Measurements from ENCODE around the gene WDR70.
"Not testable (repeated sequence)": the region's sequence is repeated elsewhere in the genome, so short reads cannot be mapped to it uniquely, and the experiment has no call there.

WDR70 gene

DNA sequence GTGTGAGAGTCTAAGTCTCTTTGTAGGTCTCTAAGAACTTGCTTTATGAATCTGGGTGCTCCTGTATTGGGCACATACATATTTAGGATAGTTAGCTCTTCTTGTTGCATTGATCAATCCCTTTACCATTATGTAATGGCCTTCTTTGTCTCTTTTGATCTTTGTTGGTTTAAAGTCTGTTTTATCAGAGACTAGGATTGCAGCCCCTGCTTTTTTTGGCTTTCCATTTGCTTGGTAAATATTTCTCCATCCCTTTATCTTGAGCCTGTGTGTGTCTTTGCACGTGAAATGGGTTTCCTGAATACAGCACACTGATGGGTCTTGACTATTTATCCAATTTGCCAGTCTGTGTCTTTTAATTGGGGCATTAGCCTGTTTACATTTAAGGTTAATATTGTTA lies 275.4 kb downstream of the WDR70 start:
- DNase-seq = not testable (repeated sequence)

DNA sequence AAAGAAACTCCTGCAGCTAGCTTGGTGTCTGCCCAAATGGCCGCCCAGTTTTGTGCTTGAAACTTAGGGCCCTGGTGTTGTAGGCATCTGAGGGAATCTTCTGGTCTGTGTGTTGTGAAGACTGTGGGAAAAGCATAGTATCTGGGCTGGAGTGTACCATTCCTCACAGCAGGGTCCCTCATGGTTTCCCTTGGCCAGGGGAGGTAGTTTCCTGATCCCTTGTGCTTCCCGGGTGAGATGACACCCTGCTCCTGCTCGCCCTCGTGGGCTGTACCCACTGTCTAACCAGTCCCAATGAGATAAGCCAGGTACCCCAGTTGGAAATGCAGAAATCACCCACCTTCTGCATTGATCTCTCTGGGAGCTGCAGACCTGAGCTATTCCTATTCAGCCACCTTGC lies 277.9 kb downstream of the WDR70 start:
- DNase-seq = no peak

DNA sequence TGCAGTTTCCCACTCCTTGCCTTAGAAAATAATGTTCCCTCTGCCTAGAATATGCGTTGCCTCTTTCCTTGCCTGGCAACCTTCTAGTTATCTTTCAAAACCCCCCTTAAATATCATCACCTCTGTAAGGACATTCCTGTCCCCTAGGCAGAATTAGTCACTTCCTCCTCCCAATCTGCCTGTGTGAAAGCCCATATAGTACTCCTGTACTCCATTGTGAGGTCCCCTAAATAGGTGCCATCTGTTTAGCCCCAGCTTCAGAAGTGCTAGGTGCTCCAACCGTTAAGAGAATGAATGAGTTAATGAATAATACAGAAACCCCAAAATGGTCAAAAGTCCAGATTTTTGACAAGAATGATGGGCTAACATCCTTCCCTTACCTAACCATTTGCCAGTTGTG lies 279.3 kb downstream of the WDR70 start:
- DNase-seq = no peak

DNA sequence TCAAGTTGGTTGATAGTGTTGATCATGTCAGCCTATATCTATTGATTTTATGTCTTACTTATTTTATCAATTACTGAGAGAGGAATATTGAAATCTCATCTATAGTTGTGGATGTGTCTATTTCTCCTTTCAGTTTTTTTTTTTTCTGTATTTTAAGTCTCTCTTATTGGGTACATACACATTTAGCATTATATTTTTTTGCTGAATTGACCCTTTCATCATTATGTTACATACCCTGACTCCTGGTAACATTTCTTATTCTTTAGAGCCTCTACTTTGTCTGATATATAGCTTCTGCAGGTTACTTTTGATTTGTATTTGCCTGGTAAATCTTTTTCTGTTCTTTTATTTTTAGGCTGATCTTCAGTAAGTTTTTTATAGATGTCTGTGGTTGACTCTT lies 281.2 kb downstream of the WDR70 start:
- no peak for DNase-seq

DNA sequence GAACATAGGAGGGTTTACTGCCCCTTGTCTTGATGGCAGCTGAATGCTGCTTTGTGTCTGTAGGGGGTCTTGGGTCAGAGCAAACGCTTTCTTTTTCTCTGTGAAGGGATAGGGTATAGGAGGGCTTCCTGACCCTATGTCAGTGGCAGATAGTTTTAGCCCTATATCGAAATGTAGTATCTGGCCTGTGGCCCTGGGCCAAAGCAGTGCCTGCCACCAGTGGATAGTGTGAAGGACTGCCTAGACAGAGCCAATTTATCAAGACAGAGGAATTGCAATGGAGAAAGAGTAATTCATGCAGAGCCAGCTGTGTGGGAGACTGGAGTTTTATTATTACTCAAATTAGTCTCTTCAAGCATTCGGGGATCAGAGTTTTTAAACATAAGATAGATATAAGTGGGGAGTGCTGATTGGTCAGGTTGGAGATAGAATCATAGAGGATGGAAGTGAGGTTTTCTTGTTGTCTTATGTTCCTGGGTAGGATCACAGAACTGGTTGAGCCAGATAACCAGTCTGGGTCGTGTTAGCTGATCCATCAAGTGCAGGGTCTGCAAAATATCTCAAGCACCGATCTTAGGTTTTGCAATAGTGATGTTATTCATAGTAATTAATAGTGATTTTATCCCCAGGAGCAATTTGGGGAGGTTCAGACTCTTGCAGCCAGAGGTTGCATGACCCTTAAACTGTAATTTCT lies 282.3 kb downstream of the WDR70 start:
- DNase-seq = no peak

DNA sequence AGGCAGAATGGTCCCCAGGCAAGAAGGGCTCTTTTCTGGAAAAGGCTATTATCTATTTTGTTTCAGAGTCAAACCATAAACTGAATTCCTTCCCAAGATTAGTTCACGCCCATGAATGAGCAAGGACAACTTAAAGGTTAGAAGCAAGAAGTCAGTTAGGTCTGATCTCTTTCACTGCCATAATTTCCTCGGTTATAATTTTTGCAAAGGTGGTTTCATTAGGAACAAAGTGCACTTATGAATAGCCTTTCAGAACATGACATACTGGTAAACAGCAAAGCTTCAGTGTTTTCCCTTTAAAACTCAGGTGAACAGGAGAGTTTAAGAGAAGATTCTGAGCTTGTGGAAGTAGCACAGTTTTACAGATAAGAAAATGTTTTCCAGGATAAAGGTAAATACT lies 282.8 kb downstream of the WDR70 start:
- no peak for DNase-seq

DNA sequence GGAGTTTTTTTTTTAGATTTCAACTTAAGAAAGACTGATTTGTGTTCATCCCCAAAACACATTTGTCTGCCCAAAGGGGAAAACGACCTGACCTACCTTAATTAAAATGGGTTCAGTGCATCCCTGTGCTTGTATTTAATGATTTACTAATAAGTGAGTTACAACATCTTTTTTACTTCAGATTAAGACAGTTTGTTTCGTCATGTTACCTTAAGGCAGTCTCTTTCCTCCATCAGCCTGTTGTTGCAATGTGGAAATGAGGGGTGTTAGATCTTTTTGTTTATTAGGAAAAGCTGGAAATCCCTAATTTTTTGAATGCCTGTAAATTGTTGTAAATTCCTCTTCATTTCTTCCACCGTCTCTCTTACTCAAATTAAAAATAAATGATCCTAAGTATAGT lies 283.2 kb downstream of the WDR70 start:
- DNase-seq = no peak

DNA sequence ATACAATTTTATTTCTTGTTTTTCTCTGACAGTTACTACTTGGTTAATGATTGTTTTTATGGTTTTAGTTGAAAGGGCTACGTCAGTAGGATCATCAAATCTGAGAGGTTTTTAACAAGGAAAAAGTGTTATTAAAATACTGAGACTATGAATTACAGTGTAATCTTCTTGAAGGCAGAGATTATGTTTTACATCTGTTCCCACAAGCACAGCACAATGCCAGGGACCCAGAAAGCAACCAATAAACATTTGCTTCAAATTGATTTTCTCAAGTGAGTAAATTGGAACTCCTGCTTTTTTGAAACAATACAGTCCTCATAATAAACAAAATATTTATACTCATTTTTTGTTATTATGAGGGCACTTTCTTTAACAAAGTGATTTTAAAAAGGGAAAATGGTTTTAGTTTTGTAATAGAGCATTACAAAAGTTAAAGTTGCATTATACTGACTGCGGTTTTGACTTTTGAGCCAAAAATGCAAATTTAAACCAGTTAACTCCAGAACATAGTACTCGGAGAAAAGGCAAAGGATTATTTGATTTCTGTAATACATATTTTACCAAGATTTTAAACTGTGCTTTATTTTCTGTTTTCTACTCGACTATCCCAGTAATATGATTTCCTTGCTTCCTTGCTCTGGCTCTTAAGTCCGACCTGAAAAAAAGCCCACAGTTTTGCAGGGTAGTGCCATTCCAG lies 283.8 kb downstream of the WDR70 start:
- DNase-seq = no peak

DNA sequence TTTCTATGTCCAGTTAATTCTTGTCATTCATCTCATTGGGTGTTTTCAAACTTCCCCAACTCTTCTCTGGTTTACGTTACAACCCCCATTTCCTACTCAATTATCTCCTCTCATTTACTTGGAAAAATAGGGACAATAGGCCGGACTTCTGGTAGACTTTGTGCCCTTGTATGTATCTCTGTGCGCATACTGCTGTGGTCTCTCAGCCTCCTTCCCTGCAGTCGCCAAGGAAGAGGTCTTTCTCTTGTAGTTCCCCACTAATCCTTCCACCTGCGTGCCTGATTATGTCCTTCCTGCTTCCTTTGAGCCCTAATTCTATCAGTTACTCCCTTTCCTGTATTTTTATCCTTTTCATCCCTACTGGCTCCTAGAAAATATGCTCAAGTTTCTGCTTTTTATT lies 284.4 kb downstream of the WDR70 start:
- no peak for DNase-seq

DNA sequence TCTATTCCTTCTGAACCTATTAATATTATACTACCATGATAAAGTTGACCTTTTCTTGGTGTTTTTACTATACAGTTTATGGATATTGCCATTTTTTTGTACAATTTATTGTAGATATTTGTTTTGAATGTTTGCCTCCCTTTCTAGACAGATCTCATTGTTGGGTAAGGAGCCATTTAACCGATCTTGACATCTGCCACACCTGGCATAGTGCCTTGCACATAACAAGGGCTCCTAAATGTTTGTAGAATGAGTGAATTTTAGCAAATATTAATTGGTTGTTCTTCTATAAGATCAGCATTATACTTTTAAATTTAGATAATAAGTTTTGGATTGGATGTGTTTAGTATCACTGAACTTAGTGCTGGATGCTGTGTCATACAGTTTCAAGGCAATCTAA lies 285.4 kb downstream of the WDR70 start:
- no peak for DNase-seq

DNA sequence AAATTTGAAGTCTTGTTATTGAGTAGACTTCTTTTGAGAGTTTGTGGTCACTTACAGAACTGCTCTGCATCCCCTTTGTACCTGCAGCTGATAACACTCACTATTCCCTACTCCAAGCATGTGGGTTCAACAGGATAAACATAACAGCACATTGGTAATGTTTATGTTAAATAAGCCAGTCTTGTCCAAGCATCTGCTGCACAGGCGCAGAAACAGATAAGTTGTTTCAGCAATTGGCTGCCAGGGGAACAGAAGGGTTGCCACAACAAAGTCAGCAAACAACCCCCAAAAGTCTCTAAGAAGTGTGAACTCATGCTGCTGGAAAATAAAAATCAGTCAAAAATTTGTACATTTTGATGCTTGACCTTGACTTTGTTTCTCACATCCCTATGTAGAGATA lies 286.2 kb downstream of the WDR70 start:
- no peak for DNase-seq

DNA sequence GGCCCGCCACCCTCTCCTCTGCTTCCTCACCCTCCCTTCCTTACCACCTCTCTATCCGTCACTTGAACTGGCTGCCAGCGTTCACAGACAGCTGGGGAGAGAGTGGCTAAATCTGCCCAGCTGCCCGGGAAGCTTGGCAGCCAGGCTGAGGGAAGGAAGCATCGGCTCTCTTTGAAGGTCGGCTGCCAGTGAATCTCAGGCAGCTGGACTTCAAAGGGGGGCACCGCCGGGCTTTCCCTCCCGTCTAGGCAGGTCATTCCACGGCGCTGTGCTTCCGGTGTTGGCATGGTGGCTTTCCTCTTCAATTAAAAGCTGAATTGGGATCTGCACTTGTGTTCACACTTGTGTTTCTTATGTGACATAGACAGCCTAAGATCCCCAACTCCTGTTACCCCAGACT lies 286.8 kb downstream of the WDR70 start:
- DNase-seq = no peak

DNA sequence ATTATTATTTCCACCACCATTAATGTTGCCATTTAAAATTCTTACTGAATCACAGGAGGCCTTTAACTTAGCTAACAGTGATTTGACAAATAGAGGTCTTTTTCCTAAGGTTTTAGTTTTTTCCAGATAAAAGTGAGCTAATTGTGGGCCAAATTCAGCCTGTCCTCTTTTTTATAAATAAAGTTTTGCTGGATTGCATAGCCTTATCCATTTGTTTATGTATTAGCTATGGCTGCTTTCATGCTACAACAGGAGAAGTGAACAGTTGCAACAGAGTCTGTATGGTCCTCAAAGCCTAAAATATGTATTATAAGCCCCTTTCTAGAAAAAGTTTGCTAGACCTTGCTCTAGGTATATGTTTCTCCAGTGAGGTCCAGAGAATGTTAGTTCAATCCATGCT lies 288.3 kb downstream of the WDR70 start:
- DNase-seq = no peak

DNA sequence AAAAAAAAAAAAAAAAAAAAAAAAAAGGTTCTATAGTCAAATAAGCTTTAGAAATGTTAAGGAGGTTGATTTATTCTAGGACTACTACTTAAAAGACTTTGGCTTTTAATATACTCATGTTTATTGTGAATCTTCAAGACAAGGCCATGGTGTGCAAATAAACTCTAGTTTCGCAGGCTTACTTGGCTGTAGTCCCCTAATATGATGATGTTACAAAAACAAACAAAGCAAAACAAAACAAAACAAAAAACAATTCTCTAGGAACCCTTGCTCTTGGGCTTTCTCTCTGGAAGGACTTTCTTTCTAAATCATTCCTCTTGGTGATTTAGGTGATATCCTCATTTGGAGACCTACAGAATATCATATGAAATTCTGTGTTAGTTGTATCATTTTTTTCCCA lies 288.7 kb downstream of the WDR70 start:
- DNase-seq = no peak

DNA sequence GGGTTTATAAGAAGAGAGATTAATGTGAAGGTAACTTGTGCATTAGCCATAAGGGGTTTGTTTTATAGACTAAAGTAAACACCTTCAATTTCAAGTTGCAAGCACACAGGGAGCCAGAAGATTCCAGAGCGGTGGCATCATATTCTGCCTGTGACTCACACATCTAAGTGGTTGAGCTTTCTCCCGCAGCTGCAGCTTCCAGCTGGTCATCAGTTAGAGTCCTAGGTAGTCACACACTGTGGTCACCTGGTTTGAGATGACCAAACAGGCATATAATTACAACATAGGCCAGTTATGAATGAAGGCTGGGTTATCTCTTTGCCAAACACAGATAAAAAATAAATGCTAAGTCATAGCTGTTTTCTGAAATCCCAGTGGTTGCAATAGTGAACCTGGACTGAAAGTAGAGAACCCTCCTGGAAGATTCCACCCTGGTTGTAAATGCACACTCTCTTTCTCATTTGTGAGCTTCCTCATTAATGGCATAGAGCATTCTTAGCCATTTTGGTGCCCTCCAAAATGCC lies 289.5 kb downstream of the WDR70 start:
- DNase-seq = no peak

DNA sequence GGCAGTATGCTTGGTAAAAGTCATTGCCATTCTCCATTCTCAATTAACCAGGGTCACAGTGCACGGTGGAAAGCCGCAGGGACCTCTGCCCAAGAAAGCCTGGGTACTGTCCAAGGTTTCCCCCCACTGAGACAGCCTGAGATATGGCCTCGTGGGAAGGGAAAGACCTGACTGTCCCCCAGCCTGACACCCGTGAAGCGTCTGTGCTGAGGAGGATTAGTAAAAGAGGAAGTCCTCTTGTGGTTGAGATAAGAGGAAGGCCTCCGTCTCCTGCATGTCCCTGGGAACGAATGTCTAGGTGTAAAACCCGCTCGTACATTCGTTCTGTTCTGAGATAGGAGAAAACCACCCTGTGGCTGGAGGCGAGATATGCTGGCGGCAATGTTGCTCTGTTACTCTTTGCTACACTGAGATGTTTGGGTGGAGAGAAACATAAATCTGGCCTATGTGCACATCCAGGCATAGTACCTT lies 293.0 kb downstream of the WDR70 start:
- DNase-seq = not testable (repeated sequence)

DNA sequence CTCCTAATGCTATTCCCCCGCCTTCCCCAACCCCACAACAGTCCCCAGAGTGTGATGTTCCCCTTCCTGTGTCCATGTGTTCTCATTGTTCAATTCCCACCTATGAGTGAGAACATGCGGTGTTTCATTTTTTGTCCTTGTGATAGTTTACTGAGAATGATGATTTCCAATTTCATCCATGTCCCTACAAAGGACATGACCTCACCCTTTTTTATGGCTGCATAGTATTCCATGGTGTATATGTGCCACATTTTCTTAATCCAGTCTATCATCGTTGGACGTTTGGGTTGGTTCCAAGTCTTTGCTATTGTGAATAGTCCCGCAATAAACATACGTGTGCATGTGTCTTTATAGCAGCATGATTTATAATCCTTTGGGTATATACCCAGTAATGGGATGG lies 295.2 kb downstream of the WDR70 start:
- not testable (repeated sequence) for DNase-seq

DNA sequence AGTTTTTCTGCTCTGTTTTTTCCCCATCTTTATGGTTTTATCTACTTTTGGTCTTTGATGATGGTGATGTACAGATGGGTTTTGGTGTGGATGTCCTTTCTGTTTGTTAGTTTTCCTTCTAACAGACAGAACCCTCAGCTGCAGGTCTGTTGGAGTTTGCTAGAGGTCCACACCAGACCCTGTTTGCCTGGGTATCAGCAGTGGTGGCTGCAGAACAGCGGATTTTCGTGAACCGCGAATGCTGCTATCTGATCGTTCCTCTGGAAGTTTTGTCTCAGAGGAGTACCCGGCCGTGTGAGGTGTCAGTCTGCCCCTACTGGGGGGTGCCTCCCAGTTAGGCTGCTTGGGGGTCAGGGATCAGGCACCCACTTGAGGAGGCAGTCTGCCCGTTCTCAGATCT lies 300.2 kb downstream of the WDR70 start:
- not testable (repeated sequence) for DNase-seq

DNA sequence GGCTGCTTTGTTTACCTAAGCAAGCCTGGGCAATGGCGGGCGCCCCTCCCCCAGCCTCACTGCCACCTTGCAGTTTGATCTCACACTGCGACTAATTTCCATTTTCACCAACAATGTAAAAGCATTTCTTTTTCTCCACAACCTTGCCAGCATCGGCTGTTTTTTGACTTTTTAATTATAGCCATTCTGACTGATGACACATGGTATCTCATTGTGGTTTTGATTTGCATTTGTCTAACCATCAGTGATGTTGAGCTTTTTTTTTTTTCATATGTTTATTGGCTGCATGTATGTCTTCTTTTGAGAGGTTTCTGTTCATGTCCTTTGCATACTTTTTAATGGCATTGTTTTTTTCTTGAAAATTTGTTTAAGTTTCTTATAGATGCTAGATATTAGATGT lies 300.8 kb downstream of the WDR70 start:
- not testable (repeated sequence) for DNase-seq

DNA sequence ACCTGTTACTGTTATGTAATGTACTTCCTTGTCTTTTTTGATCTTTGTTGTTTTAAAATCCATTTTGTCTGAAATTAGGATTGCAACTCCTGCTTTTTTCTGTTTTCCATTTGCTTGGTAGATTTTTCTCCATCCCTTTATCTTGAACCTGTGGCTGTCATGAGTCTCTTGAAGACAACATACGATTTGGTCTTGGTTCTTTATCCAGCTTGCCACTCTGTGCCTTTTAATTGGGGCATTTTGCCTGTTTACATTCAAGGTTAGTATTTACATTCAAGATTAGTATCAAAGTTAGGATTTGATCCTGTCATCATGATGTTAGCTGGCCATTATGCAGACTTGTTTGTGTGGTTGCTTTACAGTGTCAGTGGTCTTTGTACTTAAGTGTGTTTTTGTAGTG lies 304.0 kb downstream of the WDR70 start:
- DNase-seq = no peak

DNA sequence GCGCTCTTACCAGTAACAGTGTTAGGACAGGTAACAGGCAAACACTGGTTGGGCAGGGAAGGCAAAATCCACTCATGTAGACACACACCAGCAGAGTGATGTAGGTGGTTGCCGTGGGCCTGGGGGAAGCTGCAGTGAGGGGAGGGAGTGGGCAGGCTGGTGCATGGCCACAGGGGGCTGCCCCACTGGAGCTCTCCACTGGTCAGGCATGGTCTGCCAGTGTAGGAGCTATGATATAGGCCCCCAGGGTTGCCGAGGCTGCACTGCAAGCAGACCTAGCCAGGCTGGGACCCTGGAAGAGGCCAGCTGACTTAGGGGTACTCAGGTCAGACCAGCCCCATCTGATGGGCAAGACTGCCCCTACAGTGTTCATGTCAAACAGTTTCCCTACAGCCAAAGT lies 306.1 kb downstream of the WDR70 start:
- DNase-seq = no peak

DNA sequence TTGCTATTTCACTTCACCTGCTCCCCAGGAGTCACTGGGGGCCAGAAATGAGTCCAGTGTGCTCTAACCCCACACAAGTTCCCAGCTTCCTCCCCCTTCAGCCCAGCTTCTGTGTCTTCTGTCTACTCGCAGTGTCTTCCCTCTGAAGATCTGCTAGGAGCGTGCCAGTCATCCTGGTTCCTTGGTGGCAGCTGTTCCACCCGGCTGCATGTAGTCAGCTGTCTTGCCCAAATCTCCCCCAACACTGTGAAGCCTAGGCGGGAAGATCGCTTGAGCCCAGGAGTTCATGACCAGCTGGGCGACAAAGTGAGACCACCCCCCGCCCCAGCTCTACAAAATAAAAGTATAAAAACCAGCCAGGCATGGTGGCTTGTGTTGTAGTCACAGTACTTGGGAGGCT lies 306.7 kb downstream of the WDR70 start:
- DNase-seq = no peak

DNA sequence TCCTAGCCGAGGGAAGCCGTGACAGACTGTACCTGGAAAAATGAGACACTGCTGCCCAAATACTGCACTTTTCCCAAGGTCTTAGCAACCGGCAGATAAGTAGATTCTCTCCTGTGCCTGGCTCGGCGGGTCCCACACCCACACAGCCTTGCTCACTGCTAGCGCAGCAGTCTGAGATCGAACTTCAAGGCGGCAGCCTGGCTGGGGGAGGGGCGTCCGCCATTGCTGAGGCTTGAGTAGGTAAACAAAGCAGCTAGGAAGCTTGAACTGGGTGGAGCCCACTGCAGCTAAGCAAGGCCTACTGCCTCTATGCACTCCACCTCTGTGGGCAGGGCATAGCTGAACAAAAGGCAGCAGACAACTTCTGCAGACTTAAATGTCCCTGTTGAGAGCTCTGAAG lies 309.8 kb downstream of the WDR70 start:
- not testable (repeated sequence) for DNase-seq

DNA sequence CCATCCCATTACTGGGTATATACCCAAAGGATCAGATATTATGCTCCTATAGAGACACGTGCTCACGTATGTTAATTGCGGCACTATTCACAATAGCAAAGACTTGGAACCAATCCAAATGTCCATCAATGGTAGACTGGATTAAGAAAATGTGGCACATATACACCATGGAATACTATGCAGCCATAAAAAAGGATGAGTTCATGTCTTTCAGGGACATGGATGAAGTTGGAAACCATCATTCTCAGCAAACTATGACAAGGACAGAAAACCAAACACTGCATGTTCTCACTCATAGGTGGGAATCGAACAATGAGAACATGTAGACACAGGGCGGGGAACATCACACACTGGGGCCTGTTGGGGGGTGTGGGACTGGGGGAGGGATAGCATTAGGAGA lies 315.2 kb downstream of the WDR70 start:
- DNase-seq = not testable (repeated sequence)

DNA sequence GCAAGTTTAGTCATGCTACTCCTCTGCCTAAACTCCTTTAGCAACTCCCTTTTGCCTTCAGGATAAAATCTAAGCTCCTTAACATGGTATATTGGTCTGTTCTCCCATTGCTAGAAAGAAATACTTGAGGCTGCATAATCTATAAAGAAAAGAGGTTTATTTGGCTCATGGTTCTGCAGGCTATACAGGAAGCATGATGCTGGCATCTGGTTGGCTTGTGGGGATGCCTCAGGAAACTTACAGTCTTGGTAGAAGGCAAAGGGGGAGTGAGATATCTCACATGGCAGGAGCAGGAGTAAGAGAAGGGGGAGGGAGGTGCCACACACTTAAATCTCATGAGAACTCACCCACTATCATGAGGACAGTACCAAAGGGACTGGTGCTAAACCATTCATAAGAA lies 315.7 kb downstream of the WDR70 start:
- no peak for DNase-seq
